SK-N-MC (cell line): Measurements from ENCODE around the gene SCD5.

Experiments
- EZH2 ChIP-seq: fragments of 200-600 bp; sonication (generic); IDR thresholded peaks from one replicate; pipeline ENCODE4 v1.6.1; 2017; ENCODE audit warnings: antibody characterized with exemption
- POLR2AphosphoS5 ChIP-seq: IDR thresholded peaks from 2 replicates; pipeline ENCODE4 v1.6.1; 2012; ENCODE audit warnings: mild to moderate bottlenecking, low read depth, low read length, borderline replicate concordance

GRCh38 chr4:82644734-82645126 lies 153.9 kb downstream of the SCD5 start:
- no peak for TF ChIP-seq POLR2AphosphoS5
- no peak for TF ChIP-seq EZH2
